CD4-positive, alpha-beta T cell treated with Interleukin-1 beta for 1 hour (primary cell): ENCODE measurements around the gene QKI.
A peak's percentile ranks its signal among the peaks of the same experiment; 100 is the strongest.
"Not testable (repeated sequence)": the region's sequence is repeated elsewhere in the genome, so short reads cannot be mapped to it uniquely, and the experiment has no call there.

Experiments used
- DNase-seq, 2 donors: peaks; one replicate each; pipeline ENCODE4 v3.0.0-alpha.2; 2020 to 2022

The QKI gene

DNA sequence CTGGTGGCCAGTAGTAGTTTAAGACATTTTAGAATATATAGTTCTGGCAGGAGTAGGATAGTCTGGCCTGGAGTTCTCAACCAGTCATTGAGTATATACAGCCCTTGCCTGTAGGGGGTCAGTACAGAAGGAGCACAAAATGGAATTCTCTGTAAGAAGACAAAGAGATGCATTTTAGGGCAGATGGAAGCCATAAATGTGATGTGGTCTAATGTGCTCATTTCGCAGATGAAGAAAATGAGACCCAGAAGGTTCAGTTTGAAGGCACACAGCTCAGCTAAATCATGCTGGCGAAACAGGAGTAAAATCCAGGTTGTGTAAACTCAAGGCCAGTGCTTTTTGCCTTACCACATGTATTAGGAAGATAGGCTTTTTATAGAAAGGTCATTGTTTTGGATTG, 29.6 kb downstream of the QKI start:
- no peak for DNase-seq

GRCh38 chr6:163446549-163446948, 32.0 kb downstream of the QKI start:
- DNase-seq = no peak

DNA sequence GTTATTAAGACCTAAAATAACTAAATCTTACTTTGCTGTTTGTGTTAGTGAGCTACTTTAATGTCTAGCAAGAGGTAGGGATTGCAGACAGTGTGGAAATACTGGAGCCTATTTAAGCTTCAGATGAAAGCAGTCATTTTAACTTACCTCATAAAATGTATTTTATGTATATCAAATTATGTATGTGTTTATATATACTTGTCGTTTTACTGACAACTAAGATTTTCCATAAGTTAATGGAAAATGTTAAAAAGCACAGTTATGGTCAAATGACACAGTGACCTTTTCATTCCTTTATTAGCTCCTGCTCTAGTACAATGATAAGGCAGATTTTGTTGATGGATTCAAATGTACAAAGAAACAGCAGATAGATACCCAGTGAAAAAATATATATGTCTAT, 34.6 kb downstream of the QKI start:
- no peak for DNase-seq

DNA sequence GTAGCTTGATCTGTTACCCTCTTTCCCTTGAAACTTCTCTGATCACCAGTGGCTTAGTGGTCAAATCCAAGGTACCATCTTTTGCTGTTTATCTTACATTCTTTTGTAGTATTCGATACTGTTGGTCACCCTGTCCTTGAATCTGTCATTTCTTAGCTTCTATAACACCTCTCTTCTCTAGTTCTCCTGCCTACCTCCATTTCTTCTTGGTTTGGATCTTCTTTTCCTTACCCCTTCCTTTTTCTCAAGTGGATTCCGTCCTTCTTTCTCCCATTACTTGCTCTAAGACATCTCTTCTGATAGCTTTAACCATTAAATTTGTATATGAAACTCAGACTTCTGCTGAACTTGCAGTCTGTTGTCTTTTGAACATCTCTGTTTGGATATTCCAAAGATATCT, 39.9 kb downstream of the QKI start:
- DNase-seq = no peak

DNA sequence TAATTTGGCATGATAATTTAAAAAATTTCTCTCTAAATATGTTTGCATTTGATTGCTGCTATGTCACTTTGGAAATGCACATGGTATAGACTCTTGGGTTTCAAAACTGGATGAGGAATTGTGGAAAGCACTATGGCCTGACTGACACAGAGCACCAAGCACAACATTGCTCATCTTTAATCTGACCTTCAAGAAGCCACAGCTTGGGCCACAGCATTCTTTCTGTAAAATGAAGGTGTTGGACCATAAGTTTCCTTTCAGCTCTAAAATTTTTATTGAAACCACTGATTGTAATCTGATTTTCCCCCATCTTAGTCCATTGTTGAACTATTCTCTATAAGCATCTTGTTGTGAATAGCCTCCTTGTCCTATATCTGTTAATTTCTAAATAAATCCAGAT, 41.0 kb downstream of the QKI start:
- no peak for DNase-seq

- DNase-seq = no peak
Measured at GRCh38 chr6:163457637-163458561, 43.4 kb downstream of the QKI start.

- DNase-seq = no peak
Measured at GRCh38 chr6:163459007-163459406, 44.5 kb downstream of the QKI start.

- DNase-seq = peak in 1 of 2 donors; percentile 14
Measured at GRCh38 chr6:163459536-163459935, 45.0 kb downstream of the QKI start.

- peak; percentile 13 to 68 for DNase-seq
Measured at GRCh38 chr6:163460307-163460782, 45.8 kb downstream of the QKI start.

- peak in 1 of 2 donors; percentile 28 for DNase-seq
Measured at GRCh38 chr6:163461696-163462095, 47.2 kb downstream of the QKI start.

- DNase-seq = no peak
Measured at GRCh38 chr6:163463180-163463579, 48.7 kb downstream of the QKI start.

DNA sequence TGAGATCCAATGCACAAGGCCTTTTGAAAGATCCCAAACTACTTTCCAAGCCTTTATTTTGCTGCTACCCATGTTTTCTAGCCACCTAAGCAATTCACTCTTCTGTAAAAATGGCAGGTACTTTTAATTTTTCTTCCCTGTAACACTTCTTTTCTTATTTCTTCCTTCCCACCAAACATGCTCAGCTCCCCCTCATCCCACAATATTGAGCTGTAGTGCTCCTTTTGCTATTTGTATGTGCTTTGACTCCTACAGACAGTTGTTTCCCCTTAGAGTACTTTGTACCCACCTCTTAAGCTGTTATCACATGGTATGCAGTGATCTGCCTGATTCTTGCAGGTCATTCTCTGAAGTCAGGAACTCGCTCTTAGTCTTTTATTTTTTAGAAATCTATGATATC, 49.3 kb downstream of the QKI start:
- no peak for DNase-seq

- no peak for DNase-seq
Measured at GRCh38 chr6:163466839-163467390, 52.4 kb downstream of the QKI start.

DNA sequence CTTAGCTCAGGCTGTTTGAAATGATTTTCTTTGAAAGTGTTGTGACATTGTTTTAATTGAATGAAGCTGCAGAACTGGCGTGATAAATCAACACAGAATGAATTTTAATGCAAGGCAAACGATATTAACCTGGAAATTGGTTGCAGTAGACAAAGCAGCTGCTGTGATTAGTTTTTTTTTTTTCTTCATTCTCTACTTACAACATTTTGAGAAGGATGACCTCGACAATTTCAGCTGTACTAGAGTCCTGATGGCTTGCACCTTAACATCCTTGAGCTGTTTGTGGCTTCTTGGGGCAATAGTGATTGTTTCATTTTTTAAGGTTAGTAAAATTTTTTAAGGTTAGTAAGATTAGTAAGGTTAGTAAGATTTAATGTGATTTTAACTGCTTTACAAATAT, 54.2 kb downstream of the QKI start:
- DNase-seq = no peak

DNA sequence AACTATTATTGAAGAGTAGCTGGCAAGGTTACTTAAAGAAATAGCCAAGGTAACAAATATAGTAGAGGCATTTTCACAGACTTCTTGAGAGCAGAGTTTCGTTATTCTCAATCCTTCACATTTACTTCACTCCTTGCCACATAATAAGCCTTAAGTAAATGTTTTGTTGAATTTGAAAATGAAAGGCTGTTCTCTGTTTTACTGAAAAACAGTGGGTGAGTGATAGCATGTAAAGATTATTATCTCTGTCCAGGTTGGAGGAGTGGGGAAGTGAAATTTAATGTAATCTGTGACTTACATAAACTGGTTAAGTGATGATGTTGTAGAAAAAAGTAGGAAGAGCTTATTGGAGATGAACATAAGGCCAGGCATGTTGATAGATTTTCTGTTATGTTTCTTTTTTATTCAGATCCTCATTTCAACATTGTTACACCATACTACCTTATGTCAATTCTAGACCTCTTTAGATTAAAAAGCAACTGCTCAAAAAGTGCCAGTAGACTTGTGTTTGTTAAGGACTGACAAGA, 55.0 kb downstream of the QKI start:
- DNase-seq = no peak

DNA sequence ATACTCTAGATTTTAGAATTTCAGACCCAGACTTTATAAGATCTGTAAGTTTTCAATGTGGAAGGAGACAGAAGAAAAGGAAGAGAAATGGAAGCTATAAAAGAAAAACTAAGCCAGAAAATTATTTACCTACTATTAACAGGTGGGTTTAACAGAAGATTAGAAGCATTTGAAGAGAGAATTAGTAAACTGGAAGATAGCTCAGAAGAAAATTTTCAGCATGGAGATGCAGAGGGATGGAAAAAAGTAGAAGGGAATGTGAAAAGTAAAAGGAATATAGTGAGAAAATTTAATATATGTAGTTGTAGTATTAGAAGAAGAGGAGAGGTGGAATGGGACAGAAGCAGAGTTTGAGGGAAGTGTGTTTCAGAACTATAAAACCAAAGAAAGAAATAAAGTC, 56.1 kb downstream of the QKI start:
- DNase-seq = no peak

DNA sequence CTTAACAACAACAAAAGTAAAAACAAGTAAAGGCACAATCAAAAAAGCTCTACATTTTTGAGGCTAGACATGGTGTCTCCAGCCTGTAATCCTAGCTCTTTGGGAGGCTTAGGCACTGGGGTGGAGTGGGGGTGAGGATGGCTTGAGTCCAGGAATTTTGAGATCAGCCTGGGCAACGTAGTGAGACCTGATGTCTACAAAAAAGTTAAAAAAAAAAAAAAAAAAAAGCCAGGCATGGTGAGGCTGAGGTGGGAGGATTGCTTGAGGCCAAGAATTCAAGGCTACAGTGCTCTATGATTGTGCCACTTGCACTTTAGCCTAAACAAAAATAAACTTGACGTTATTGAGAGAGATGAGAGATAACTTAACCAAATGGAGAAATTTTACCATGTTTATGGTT, 60.1 kb downstream of the QKI start:
- no peak for DNase-seq

- DNase-seq = not testable (repeated sequence)
Measured at GRCh38 chr6:163476946-163477345, 62.4 kb downstream of the QKI start.

DNA sequence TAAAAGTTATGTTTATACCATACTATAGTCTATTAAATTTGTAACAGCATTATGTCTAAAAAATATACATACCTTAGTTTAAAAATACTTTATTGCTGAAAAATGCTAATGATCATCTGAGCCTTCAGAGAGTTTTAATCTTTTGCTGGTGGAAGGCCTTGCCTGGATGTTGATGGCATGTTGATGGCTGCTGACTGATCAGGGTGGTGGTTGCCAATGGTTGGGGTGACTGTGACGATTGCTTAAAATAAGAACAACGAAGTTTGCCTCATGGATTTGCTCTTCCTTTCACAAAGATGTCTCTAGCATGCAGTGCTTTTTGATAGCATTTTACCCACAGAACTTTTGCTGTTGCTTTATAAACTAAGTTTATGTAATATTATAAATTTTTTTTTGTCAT, 68.6 kb downstream of the QKI start:
- DNase-seq = no peak

- no peak for DNase-seq
Measured at GRCh38 chr6:163485388-163485851, 70.9 kb downstream of the QKI start.

- DNase-seq = no peak
Measured at GRCh38 chr6:163486821-163487220, 72.3 kb downstream of the QKI start.

DNA sequence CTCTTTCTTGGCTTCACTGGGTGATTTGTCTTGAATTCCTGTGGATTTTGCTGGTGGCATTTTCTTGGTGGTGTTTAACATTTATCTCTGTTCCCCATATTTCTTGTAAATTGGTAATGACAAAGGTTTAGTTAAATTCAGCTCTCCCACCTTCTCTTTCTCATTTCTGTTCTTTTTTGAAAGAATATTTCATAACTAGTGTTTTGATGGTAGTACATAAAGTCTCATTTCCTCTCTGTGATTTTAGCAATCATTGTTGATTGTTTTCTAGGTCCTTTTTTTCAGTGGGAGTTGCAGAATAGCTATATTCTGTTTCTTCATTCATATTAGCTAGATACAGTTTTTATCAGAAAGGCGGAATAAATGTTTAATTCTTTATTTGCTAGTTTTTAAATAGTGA, 73.1 kb downstream of the QKI start:
- DNase-seq = no peak

DNA sequence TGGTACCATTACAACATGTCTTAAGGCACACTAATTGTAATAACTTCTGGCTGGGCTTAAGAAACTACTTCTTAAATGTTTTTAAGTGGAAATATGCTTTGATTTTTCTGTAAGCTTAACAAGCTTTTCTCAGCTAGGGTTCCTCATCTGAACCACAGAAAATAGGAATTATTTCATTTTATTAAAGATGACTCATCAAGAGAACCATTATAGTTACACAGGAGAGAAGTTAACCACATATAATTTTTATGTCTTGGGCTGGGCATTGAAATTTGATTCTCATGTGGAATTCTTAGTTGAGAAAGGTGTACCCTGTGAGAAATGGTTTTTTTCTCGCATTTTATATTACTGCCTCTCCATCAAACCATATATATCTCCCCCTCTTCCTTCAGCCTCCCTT, 75.1 kb downstream of the QKI start:
- no peak for DNase-seq
